CD4-positive, alpha-beta T cell treated with Interleukin-2 at 100 ng/mL for 4 hours (primary cell): ENCODE data around the gene CT45A3.
"Not testable (repeated sequence)": the region's sequence is repeated elsewhere in the genome, so short reads cannot be mapped to it uniquely, and the experiment has no call there.

Experiments used
- DNase-seq: peaks from one replicate; pipeline ENCODE4 v3.0.0-alpha.2; 2020; ENCODE audit warnings: low spot score

Gene CT45A3, protein sequence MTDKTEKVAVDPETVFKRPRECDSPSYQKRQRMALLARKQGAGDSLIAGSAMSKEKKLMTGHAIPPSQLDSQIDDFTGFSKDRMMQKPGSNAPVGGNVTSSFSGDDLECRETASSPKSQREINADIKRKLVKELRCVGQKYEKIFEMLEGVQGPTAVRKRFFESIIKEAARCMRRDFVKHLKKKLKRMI

DNA sequence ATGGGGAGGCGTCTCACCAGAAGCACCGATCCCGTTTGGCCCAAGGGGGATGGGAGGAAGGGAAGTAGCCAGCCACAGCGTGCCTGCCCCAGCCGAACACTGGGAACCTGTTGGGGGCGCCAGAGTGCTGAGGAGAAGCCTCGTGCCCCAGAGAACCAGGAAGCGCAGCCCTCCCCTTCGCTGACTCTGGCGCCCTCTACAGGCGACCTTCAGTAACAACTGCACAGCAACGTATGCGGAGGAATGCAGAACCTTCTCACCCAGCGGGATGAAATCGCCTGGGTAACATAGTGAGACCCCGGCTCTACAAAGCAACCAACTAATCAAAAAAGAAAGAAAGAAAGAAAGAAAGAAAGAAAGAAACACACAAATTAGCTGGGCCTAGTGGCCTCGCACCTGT is at the start of gene CT45A3:
Gene CT45A3, minus strand, starts transcription at position 101 of the 400 bp plus-strand sequence. CDS start 3,747 bp downstream, outside the sequence.
- not testable (repeated sequence) for DNase-seq

DNA sequence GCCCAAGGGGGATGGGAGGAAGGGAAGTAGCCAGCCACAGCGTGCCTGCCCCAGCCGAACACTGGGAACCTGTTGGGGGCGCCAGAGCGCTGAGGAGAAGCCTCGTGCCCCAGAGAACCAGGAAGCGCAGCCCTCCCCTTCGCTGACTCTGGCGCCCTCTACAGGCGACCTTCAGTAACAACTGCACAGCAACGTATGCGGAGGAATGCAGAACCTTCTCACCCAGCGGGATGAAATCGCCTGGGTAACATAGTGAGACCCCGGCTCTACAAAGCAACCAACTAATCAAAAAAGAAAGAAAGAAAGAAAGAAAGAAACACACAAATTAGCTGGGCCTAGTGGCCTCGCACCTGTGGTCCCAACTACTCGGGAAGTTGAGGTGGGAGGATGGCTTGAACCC is 34.7 kb upstream of the CT45A3 start, which contains the start of gene CT45A6:
Gene CT45A6, minus strand, starts transcription at position 101 of the 400 bp plus-strand sequence. CDS start 3,794 bp downstream, outside the sequence.
- DNase-seq: not testable (repeated sequence)

DNA sequence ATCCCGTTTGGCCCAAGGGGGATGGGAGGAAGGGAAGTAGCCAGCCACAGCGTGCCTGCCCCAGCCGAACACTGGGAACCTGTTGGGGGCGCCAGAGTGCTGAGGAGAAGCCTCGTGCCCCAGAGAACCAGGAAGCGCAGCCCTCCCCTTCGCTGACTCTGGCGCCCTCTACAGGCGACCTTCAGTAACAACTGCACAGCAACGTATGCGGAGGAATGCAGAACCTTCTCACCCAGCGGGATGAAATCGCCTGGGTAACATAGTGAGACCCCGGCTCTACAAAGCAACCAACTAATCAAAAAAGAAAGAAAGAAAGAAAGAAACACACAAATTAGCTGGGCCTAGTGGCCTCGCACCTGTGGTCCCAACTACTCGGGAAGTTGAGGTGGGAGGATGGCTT is 17.4 kb upstream of the CT45A3 start, which contains the start of gene CT45A5:
Gene CT45A5, minus strand, starts transcription at position 101 of the 400 bp plus-strand sequence. CDS start 3,774 bp downstream, outside the sequence.
- DNase-seq: not testable (repeated sequence)

DNA sequence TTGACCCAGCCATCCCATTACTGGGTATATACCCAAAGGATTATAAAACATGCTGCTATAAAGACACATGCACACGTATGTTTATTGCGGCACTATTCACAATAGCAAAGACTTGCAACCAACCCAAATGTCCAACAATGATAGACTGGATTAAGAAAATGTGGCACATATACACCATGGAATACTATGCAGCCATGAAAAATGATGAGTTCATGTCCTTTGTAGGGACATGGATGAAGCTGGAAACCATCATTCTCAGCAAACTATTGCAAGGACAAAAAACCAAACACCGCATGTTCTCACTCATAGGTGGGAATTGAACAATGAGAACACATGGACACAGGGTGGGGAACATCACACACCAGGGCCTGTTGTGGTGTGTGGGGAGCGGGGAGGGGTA is 23.3 kb downstream of the CT45A3 start:
- not testable (repeated sequence) for DNase-seq

DNA sequence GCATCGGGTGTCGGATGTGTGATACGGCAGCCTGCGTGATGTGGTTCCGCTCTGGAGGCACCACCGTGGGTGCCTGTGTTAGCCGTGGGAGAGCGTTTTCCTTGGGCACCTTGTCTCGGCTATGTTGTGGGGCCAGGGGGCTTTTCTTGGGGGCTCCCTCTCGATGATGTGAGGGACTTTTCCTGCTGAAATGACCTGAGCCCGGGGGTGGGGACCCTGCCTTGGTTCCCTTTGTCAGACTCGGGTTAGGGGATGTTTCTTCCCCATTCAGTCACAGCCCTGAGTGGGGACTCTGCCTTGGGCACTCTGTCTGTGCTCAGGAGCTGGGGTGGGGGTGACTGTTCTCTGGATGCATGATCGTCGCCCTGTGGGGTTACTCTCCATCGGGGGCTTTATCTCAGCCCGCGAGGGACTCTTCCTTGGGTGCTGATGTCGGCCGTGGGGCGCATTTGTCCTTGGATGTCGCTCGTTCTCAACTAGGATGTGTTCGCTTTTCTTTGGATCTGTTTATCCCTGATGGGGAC is 26.7 kb downstream of the CT45A3 start:
- DNase-seq: no peak

DNA sequence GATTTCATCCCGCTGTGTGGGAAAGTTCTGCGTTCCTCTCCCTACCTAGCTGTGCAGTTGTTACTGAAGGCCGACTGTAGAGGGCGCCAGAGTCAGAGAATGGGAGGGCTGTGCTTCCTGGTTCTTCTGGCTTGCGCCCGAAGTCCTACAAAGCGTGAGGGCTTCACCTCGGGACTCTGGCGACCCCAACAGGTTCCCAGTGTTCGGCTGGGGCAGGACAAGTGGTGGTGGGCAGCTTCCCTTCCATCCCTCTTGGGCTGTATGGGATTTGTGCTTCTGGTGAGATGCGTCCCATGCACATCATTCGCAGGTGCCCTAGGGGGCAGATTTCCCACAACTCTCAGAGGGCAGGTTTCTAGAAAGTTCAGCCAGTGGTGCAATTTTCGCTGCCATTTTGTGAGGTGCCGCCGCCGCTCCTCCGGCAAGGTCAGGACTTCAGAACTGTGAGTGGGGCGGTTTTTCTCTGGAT is 27.3 kb downstream of the CT45A3 start:
- DNase-seq: no peak

DNA sequence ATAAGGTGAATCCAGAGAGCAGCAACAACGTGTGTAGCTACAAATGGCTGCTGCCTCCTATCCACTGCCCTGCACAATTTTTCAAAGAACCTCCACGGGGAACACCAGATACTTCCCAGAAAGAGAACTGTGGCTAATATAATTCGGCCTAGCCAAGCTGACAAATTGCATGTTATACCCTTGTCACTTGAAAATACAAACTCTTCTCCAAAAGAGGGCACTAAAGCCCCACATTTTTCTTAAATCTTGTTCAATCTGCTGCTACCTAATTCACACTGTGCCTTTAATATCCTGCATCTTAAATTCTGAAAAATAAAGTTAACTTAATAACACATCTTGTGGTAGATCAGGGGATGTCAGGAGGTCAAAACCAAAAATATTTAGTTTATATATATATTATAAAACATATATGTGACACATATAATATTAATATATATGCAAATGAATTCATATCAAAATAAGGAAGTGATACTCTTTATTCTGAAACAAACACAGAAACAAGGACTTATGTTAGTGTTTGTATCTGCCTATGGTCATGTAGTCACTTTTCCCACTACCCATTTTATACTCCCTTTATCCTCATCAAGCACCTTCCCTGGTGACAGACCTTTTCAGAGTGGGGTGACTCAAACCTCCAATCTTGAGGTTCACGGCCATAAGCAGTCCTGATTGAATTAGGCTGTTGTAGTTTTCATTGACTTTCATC is 30.5 kb downstream of the CT45A3 start:
- DNase-seq: no peak

DNA sequence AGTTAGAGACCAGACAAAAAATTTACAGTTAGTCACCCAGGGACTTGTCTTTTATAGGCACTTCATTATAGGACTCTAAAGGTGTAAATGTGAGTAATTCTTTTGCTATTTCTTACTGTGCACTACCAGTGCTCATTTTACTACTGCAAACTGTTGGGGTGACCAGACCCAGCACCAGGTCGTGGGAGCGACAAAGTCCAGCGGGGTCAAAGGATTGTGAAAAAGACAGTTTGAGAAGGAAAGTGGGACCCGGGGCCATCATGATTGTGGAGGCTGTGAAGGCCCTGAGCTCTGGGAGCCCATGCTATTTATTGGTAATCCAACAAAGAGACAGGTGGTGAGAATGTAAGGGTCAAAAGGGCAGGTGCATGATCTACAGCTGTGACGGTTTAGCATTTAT is 33.3 kb downstream of the CT45A3 start:
- not testable (repeated sequence) for DNase-seq

DNA sequence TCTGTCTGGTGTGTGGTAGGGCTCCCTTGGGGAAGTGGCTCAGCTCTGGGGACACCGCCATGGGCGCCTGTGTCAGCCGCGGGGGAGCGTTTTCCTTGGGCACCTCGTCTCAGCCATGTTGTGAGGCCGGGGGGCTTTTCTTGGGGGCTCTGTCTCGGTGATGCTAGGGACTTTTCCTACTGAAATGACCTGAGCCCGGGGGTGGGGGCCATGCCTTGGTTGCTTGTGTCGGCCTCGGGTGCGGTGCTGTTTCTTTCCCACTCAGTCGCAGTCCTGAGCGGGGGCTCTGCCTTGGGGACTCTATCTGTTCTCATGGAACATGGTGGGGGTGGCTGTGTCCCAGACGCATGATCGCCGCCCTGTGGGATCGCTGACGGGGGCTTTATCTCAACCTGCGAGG is 54.2 kb downstream of the CT45A3 start:
- DNase-seq: no peak

DNA sequence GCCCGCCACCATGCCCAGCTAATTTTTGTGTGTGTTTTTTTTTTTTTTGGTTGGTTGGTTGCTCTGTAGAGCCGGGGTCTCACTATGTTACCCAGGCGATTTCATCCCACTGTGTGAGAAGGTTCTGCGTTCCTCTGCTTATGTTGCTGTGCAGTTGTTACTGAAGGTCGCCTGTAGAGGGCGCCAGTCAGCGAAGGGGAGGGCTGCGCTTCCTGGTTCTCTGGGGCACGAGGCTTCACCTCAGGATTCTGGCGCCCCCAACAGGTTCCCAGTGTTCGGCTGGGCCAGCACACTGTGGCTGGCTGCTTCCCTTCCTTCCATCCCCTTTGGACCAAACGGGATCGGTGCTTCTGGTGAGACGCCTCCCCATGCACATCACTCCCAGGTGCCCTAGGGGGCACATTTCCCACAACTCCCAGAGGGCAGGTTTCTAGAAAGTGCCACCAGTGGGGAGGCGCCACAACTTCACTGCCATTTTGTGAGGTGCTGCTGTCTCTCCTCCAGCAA is 54.8 kb downstream of the CT45A3 start, which contains the start of gene CT45A1:
Gene CT45A1, plus strand, starts transcription at position 457 of the 507 bp plus-strand sequence. CDS start 5,302 bp downstream, outside the sequence.
- not testable (repeated sequence) for DNase-seq
